SU-DHL-6 (cell line): ENCODE results near the gene SHISA9.

Experiments used
- EZH2phosphoT487 ChIP-seq: fragments of 200-600 bp; sonication (generic), shearing (Covaris generic); conservative IDR thresholded peaks from 2 replicates; pipeline ENCODE4 v1.6.1; 2018; ENCODE audit warnings: mild to moderate bottlenecking, antibody characterized with exemption, low read length, moderate library complexity, mixed read lengths
- TF ChIP-seq, protein P1 (sequence below): fragments of 200-600 bp; sonication (generic); IDR thresholded peaks from one replicate; pipeline ENCODE4 v1.5.1; 2017; ENCODE audit warnings: antibody characterized with exemption, mild to moderate bottlenecking, low read length, moderate library complexity; ENCODE audit not compliant: insufficient read depth, poor library complexity, severe bottlenecking

DNA sequence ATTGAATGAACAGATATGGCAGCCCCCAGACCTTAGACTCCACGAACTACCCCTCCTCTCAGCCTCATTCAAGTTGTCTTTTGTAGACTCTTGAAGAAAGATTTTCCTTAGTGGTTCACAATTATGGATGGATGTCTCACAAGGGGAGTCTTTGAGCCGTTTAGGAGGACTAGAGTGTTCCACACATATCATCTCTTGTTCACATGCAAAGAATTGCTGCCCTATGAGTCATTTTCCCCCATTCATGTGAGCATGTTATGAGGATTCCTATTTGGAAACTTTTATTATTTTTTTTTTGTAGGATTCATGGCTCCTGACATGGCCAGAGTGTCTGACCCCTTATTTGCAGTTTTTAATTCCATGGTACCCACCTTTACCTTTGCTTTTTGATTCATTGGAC, 237.1 kb downstream of the SHISA9 start:
- no peak for TF ChIP-seq EZH2phosphoT487
- TF ChIP-seq, protein P1, sequence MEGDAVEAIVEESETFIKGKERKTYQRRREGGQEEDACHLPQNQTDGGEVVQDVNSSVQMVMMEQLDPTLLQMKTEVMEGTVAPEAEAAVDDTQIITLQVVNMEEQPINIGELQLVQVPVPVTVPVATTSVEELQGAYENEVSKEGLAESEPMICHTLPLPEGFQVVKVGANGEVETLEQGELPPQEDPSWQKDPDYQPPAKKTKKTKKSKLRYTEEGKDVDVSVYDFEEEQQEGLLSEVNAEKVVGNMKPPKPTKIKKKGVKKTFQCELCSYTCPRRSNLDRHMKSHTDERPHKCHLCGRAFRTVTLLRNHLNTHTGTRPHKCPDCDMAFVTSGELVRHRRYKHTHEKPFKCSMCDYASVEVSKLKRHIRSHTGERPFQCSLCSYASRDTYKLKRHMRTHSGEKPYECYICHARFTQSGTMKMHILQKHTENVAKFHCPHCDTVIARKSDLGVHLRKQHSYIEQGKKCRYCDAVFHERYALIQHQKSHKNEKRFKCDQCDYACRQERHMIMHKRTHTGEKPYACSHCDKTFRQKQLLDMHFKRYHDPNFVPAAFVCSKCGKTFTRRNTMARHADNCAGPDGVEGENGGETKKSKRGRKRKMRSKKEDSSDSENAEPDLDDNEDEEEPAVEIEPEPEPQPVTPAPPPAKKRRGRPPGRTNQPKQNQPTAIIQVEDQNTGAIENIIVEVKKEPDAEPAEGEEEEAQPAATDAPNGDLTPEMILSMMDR = no peak
